Stimulated activated CD8-positive, alpha-beta memory T cell treated with anti-CD3 and anti-CD28 coated beads, Interleukin-4, amount 100 ng/mL, for 1 hour (primary cell): ENCODE measurements around the gene LTB4R.

Experiments used
- DNase-seq, 2 donors: peaks; one replicate each; pipeline ENCODE4 v3.0.0-alpha.2; 2020; ENCODE audit warnings: low read depth in 2 of 2, low spot score in 1 of 2

The LTB4R gene

GRCh38 chr14:24310646-24311604 is at the start of gene LTB4R:
Gene LTB4R, plus strand, starts transcription at chr14:24311502. Its CDS starts 4,150 bp downstream, at chr14:24315652.
- DNase-seq: peak; percentile 32 to 34

- DNase-seq: no peak
Observed at GRCh38 chr14:24261969-24262327, 49.4 kb upstream of the LTB4R start.

GRCh38 chr14:24262821-24263733 is 48.2 kb upstream of the LTB4R start, which contains the start of gene TGM1:
Gene TGM1, minus strand, starts transcription at chr14:24263177. Its CDS starts 825 bp downstream, at chr14:24262352.
- no peak for DNase-seq

GRCh38 chr14:24263848-24264247 is 47.5 kb upstream of the LTB4R start:
- no peak for DNase-seq

GRCh38 chr14:24264298-24264697 is 47.0 kb upstream of the LTB4R start:
- no peak for DNase-seq

- DNase-seq: no peak
Observed at GRCh38 chr14:24266344-24267244, 44.7 kb upstream of the LTB4R start.

- DNase-seq: no peak
Observed at GRCh38 chr14:24267516-24267915, 43.8 kb upstream of the LTB4R start.

- DNase-seq: no peak
Observed at GRCh38 chr14:24268225-24268624, 43.1 kb upstream of the LTB4R start.

- DNase-seq: no peak
Observed at GRCh38 chr14:24269368-24269767, 41.9 kb upstream of the LTB4R start.

- no peak for DNase-seq
Observed at GRCh38 chr14:24269910-24270536, 41.3 kb upstream of the LTB4R start.

- DNase-seq: no peak
Observed at GRCh38 chr14:24270537-24271133, 40.7 kb upstream of the LTB4R start.

- peak; percentile 67 to 79 for DNase-seq
Observed at GRCh38 chr14:24271134-24271833, 40.0 kb upstream of the LTB4R start, which contains the start of gene RABGGTA. Gene RABGGTA, minus strand, starts transcription at chr14:24271597. Its CDS starts 482 bp downstream, at chr14:24271115.

GRCh38 chr14:24271834-24272263 is 39.5 kb upstream of the LTB4R start:
- no peak for DNase-seq

- no peak for DNase-seq
Observed at GRCh38 chr14:24272467-24272866, 38.8 kb upstream of the LTB4R start.

- DNase-seq: no peak
Observed at GRCh38 chr14:24273422-24273998, 37.8 kb upstream of the LTB4R start.

- DNase-seq: no peak
Observed at GRCh38 chr14:24274101-24274543, 37.2 kb upstream of the LTB4R start.

- DNase-seq: no peak
Observed at GRCh38 chr14:24277071-24277470, 34.2 kb upstream of the LTB4R start.

- DNase-seq: no peak
Observed at GRCh38 chr14:24277606-24278321, 33.5 kb upstream of the LTB4R start.
